A549 (cell line): ENCODE measurements around the gene HLA-DQB1.
"Not testable (repeated sequence)": the region's sequence is repeated elsewhere in the genome, so short reads cannot be mapped to it uniquely, and the experiment has no call there.

Source experiments
- HDAC2 ChIP-seq: fragments of 200-600 bp; sonication (generic); IDR thresholded peaks from 2 replicates; pipeline ENCODE4 v1.6.1; 2016
- HOXB5 ChIP-seq: fragments of 250-450 bp; sonication (Bioruptor Pico); IDR thresholded peaks from 2 replicates; pipeline ENCODE4 v1.5.0; 2020; ENCODE audit warnings: mild to moderate bottlenecking, moderate library complexity
- KDM5A ChIP-seq: fragments of 200-600 bp; sonication (generic); IDR thresholded peaks from 2 replicates; pipeline ENCODE4 v1.6.1; 2016; ENCODE audit warnings: antibody characterized with exemption, mild to moderate bottlenecking
- NFE2L2 ChIP-seq: fragments of 150-350 bp; conservative IDR thresholded peaks from 2 replicates; pipeline ENCODE4 v1.6.1; 2014; ENCODE audit warnings: low read length
- NR3C1 ChIP-seq: fragments of >200 bp; sonication (Bioruptor Twin); formaldehyde crosslinking; IDR thresholded peaks from 3 replicates; pipeline ENCODE4 v1.6.1; 2017
- POLR2A ChIP-seq: IDR thresholded peaks from 2 replicates; pipeline ENCODE4 v1.6.1; 2012; ENCODE audit warnings: mild to moderate bottlenecking, low read length
- RAD21 ChIP-seq, 2 experiments: fragments of >200 bp in 1 of 2; sonication (Bioruptor Twin) in 1 of 2; formaldehyde crosslinking in 1 of 2; IDR thresholded peaks in 1 of 2; conservative IDR thresholded peaks in 1 of 2; 2 replicates in 1 of 2; 3 replicates in 1 of 2; pipeline ENCODE4 v1.6.1; 2012 to 2018; ENCODE audit warnings: inconsistent platforms in 1 of 2
- RNF2 ChIP-seq: fragments of 200-600 bp; sonication (generic); IDR thresholded peaks from 2 replicates; pipeline ENCODE4 v1.6.1; 2016; ENCODE audit warnings: low read depth, mild to moderate bottlenecking, antibody characterized with exemption, moderate library complexity, borderline replicate concordance
- TF ChIP-seq, protein P1 (sequence below): fragments of 200-600 bp; sonication (generic); IDR thresholded peaks from 2 replicates; pipeline ENCODE4 v1.6.1; 2016; ENCODE audit warnings: antibody characterized with exemption, mild to moderate bottlenecking, moderate library complexity
- TF ChIP-seq, protein P2 (sequence below): IDR thresholded peaks from 2 replicates; pipeline ENCODE4 v1.6.1; 2012
- TF ChIP-seq, protein P3 (sequence below): fragments of >200 bp; sonication (Bioruptor Twin); formaldehyde crosslinking; IDR thresholded peaks from 3 replicates; pipeline ENCODE4 v1.5.1; 2016
- TF ChIP-seq, protein P4 (sequence below): fragments of 250-450 bp; sonication (Bioruptor Pico); IDR thresholded peaks from 2 replicates; pipeline ENCODE4 v1.5.0; 2021; ENCODE audit warnings: mild to moderate bottlenecking, moderate library complexity, borderline replicate concordance

DNA sequence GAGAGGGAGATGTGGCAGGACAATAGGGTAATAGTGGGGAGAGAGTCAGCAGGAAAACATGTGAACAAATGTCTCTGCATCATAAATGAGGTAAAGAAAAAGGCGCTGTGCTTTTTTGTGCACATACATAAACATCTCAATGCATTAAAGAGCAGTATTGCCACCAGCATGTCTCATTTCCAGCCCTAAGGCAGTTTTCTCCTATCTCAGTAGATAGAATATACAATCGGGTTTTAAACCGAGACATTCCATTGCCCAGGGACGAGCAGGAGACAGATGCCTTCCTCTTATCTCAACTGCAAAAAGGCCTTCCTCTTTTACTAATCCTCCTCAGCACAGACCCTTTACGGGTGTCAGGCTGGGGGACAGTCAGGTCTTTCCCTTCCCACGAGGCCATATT is 9.1 kb downstream of the HLA-DQB1 start:
- TF ChIP-seq NR3C1; NFE2L2; RNF2; POLR2A; HOXB5 (CRISPR knock-in tag); HDAC2; RAD21 (conservative IDR thresholded peaks at IDR 0.05 in 1 of 2, IDR thresholded peaks at IDR 0.05 in 1 of 2); KDM5A: not testable (repeated sequence)
- TF ChIP-seq, protein P1, sequence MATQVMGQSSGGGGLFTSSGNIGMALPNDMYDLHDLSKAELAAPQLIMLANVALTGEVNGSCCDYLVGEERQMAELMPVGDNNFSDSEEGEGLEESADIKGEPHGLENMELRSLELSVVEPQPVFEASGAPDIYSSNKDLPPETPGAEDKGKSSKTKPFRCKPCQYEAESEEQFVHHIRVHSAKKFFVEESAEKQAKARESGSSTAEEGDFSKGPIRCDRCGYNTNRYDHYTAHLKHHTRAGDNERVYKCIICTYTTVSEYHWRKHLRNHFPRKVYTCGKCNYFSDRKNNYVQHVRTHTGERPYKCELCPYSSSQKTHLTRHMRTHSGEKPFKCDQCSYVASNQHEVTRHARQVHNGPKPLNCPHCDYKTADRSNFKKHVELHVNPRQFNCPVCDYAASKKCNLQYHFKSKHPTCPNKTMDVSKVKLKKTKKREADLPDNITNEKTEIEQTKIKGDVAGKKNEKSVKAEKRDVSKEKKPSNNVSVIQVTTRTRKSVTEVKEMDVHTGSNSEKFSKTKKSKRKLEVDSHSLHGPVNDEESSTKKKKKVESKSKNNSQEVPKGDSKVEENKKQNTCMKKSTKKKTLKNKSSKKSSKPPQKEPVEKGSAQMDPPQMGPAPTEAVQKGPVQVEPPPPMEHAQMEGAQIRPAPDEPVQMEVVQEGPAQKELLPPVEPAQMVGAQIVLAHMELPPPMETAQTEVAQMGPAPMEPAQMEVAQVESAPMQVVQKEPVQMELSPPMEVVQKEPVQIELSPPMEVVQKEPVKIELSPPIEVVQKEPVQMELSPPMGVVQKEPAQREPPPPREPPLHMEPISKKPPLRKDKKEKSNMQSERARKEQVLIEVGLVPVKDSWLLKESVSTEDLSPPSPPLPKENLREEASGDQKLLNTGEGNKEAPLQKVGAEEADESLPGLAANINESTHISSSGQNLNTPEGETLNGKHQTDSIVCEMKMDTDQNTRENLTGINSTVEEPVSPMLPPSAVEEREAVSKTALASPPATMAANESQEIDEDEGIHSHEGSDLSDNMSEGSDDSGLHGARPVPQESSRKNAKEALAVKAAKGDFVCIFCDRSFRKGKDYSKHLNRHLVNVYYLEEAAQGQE, result not testable (repeated sequence)
- TF ChIP-seq, protein P2, sequence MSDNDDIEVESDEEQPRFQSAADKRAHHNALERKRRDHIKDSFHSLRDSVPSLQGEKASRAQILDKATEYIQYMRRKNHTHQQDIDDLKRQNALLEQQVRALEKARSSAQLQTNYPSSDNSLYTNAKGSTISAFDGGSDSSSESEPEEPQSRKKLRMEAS, result not testable (repeated sequence)
- TF ChIP-seq, protein P3, sequence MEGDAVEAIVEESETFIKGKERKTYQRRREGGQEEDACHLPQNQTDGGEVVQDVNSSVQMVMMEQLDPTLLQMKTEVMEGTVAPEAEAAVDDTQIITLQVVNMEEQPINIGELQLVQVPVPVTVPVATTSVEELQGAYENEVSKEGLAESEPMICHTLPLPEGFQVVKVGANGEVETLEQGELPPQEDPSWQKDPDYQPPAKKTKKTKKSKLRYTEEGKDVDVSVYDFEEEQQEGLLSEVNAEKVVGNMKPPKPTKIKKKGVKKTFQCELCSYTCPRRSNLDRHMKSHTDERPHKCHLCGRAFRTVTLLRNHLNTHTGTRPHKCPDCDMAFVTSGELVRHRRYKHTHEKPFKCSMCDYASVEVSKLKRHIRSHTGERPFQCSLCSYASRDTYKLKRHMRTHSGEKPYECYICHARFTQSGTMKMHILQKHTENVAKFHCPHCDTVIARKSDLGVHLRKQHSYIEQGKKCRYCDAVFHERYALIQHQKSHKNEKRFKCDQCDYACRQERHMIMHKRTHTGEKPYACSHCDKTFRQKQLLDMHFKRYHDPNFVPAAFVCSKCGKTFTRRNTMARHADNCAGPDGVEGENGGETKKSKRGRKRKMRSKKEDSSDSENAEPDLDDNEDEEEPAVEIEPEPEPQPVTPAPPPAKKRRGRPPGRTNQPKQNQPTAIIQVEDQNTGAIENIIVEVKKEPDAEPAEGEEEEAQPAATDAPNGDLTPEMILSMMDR, result not testable (repeated sequence)
- TF ChIP-seq, protein P4, sequence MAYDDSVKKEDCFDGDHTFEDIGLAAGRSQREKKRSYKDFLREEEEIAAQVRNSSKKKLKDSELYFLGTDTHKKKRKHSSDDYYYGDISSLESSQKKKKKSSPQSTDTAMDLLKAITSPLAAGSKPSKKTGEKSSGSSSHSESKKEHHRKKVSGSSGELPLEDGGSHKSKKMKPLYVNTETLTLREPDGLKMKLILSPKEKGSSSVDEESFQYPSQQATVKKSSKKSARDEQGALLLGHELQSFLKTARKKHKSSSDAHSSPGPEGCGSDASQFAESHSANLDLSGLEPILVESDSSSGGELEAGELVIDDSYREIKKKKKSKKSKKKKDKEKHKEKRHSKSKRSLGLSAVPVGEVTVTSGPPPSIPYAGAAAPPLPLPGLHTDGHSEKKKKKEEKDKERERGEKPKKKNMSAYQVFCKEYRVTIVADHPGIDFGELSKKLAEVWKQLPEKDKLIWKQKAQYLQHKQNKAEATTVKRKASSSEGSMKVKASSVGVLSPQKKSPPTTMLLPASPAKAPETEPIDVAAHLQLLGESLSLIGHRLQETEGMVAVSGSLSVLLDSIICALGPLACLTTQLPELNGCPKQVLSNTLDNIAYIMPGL (CRISPR knock-in tag), result not testable (repeated sequence)
